Osteocyte (in vitro differentiated cells): ENCODE results near the gene BANF2. TPM values are rescaled to one million over a fixed set of nuclear protein-coding genes. Genes with fewer than 3 reads are reported as not detected.

ENCODE experiments used
- DNase-seq: peaks from one replicate; pipeline ENCODE4 v3.0.0; 2021; ENCODE audit warnings: mixed read lengths; ENCODE audit not compliant: unreplicated experiment; ENCODE audit errors: extremely low spot score
- H3K27ac Mint-ChIP-seq: one replicate; pipeline ENCODE4 v1.8.0; 2021; ENCODE audit warnings: mild to moderate bottlenecking, mixed read lengths; ENCODE audit not compliant: unreplicated experiment
- H3K27me3 Mint-ChIP-seq: one replicate; pipeline ENCODE4 v1.8.0; 2021; ENCODE audit warnings: mixed read lengths; ENCODE audit not compliant: unreplicated experiment
- H3K36me3 Mint-ChIP-seq: one replicate; pipeline ENCODE4 v1.8.0; 2021; ENCODE audit warnings: mixed read lengths; ENCODE audit not compliant: unreplicated experiment
- H3K4me1 Mint-ChIP-seq: one replicate; pipeline ENCODE4 v1.8.0; 2021; ENCODE audit warnings: mixed read lengths; ENCODE audit not compliant: unreplicated experiment
- H3K4me3 Mint-ChIP-seq: one replicate; pipeline ENCODE4 v1.8.0; 2021; ENCODE audit warnings: mild to moderate bottlenecking, moderate library complexity, mixed read lengths; ENCODE audit not compliant: unreplicated experiment
- H3K9me3 Mint-ChIP-seq: one replicate; pipeline ENCODE4 v1.8.0; 2021; ENCODE audit warnings: mixed read lengths; ENCODE audit not compliant: unreplicated experiment
- total RNA-seq: library from RNA; stranded (reverse); gene quantifications from 2 replicates; pipeline ENCODE4 v1.2.1, GENCODE V29; 2021
- TF ChIP-seq, protein P1 (sequence below): fragments of 200-600 bp; sonication (generic); IDR thresholded peaks from 2 replicates; pipeline ENCODE4 v1.5.0; 2021; ENCODE audit warnings: antibody characterized with exemption, mild to moderate bottlenecking, moderate library complexity

BANF2 gene
- total RNA-seq, 1 donor from 2014 or later = not detected

DNA sequence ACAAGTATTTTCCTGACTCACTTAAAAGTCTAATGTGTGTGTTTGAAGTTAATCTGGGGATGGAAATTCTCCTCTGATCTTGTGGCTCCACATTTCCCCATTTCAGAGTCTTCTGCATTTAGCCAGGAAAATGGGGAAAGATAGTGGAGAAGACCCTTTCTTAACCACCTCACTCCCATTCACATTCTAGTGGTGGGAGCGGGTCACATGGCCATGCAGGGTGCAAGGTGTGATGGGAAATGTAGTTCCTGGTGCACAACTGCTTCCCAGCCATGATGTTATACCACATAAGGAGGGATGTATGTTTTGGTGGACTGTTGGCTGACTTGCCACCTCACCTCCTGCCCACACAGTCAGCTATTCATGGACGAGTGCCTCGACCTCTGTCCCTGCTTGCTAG is 61.8 kb downstream of the BANF2 start:
- no peak for DNase-seq
- no peaks in the 10 kb centered on the region for H3K36me3 Mint-ChIP-seq
- H3K4me3 Mint-ChIP-seq = no peak overlapping the region
- H3K4me1 Mint-ChIP-seq = peaks cover 17% of the 10 kb centered on the region
- TF ChIP-seq, protein P1, sequence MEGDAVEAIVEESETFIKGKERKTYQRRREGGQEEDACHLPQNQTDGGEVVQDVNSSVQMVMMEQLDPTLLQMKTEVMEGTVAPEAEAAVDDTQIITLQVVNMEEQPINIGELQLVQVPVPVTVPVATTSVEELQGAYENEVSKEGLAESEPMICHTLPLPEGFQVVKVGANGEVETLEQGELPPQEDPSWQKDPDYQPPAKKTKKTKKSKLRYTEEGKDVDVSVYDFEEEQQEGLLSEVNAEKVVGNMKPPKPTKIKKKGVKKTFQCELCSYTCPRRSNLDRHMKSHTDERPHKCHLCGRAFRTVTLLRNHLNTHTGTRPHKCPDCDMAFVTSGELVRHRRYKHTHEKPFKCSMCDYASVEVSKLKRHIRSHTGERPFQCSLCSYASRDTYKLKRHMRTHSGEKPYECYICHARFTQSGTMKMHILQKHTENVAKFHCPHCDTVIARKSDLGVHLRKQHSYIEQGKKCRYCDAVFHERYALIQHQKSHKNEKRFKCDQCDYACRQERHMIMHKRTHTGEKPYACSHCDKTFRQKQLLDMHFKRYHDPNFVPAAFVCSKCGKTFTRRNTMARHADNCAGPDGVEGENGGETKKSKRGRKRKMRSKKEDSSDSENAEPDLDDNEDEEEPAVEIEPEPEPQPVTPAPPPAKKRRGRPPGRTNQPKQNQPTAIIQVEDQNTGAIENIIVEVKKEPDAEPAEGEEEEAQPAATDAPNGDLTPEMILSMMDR = no peak
- H3K9me3 Mint-ChIP-seq = peaks cover 10% of the 10 kb centered on the region
- no peak overlapping the region for H3K27ac Mint-ChIP-seq
- peaks cover 4% of the 10 kb centered on the region for H3K27me3 Mint-ChIP-seq

DNA sequence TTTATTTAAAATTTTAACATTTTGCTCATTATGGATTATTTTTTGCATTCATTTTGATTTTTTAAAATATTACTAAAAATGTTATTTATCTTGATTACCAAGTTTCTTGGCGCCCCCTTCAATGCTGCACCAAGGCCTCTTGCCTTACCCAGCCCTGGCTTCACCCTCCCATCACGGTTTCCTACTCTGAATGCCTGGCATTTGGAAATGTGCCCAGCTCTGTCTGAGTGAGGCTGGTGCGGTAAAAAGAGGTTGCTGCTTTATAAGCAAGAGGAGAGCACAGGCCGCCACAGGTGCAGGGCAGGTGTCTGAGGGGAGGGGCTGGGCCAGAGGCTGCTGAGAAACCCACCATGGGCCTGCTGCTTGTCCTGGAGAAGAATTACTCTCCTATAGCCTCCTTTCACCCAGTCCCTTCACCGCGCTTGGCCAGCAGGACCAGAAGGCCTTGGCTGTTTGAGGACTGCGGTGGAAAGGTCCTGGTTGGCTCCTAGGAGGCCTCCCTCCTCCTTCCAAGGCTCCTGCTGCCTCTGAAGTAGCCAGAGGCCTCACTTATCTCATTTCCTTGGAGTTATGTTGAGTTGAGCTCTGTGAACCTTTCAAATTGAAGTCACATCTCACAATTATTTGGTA is 62.6 kb downstream of the BANF2 start:
- TF ChIP-seq, protein P1 = no peak
- peaks cover 10% of the 10 kb centered on the region for H3K9me3 Mint-ChIP-seq
- no peaks in the 10 kb centered on the region for H3K36me3 Mint-ChIP-seq
- peaks cover 17% of the 10 kb centered on the region for H3K4me1 Mint-ChIP-seq
- H3K27me3 Mint-ChIP-seq = peaks cover 3% of the 10 kb centered on the region
- DNase-seq = no peak
- no peak overlapping the region for H3K27ac Mint-ChIP-seq
- H3K4me3 Mint-ChIP-seq = no peak overlapping the region

DNA sequence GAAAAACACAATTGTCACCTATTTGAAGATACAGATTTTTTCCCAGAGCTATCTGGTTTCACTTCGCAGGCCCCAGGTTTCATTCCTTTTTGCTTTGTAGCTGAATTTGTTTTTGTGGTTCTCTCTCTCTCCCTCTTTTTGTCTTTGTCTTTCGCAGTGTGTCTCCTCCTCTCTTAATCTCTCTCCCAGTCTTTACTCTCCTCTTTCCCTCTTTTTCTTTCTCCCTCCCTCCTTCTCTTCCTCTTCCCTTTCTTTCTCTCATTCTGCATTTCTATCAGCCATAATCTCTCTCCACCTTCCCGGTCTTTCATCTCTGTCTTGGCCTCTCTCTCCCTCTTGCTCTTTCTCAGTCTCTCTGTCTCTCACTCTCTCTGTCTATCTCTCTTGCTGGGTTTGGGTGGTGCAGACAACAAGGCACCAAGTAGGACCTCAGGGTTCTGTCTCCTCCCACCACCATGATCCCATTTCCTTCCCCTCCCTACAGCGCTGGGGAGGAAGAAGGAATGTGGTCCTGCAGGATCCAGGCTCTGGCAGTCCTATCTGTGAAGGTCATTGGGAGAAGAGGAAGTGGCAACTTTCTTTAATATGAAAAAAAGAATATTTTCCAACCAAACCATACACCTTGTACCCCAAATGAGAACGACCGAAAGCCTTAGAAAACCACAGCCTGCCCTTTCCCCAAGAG is 63.2 kb downstream of the BANF2 start:
- no peaks in the 10 kb centered on the region for H3K36me3 Mint-ChIP-seq
- no peak overlapping the region for H3K4me3 Mint-ChIP-seq
- peaks cover 3% of the 10 kb centered on the region for H3K27me3 Mint-ChIP-seq
- DNase-seq = no peak
- TF ChIP-seq, protein P1 = no peak
- H3K9me3 Mint-ChIP-seq = peaks cover 8% of the 10 kb centered on the region
- no peak overlapping the region for H3K27ac Mint-ChIP-seq
- H3K4me1 Mint-ChIP-seq = peaks cover 17% of the 10 kb centered on the region

DNA sequence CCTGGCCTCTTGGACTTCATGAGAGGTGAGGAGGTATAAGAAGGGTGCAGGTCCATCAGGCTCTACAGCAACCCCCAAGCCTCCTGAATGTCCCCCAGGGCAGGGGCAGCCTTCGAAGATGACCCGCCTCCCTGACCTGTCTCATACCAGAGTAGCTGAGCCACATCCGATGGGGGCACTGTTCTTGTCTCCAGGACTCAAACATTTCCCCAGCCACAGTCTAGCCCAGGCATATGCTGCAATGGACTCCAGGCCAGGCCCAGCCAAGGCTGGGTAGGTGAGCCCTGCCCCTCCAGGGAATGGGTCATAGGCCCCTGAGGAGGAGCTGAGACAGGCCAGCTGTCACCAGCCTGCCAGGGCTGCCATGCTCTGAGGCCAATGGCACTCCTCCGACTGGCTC is 65.3 kb downstream of the BANF2 start:
- Mint-ChIP-seq H3K27ac (no peak overlapping the region), H3K36me3 (no peaks in the 10 kb centered on the region), H3K9me3 (no peaks in the 10 kb centered on the region), H3K27me3 (peaks cover 3% of the 10 kb centered on the region), H3K4me3 (no peak overlapping the region), H3K4me1 (peaks cover 6% of the 10 kb centered on the region)
- TF ChIP-seq, protein P1 = no peak
- DNase-seq = no peak

DNA sequence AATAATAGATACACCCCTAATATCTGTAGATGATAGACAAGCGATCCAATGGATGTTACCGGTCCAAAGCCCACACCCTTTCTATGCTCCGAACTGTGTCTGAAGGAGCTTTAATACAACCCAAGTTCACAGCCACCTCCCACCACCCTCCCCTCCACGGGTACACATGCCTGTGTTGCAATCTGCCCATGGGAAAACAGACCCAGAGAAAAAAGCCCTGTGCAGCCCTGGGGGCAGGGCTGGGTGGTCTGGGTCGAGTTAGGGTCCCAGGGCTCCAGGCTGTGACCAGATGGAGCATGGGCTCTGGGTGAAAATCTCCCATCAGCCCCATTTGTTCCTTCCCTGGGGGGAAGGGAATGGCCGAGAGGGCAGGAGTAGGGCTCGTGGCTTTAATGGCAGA is 65.8 kb downstream of the BANF2 start:
- Mint-ChIP-seq H3K4me3 (no peak overlapping the region), H3K27me3 (peaks cover 3% of the 10 kb centered on the region), H3K4me1 (peaks cover 2% of the 10 kb centered on the region), H3K27ac (no peak overlapping the region), H3K9me3 (no peaks in the 10 kb centered on the region), H3K36me3 (no peaks in the 10 kb centered on the region)
- TF ChIP-seq, protein P1 = no peak
- DNase-seq = no peak
